MG63 (cell line): ENCODE results near the gene SEC11A. TPM values are rescaled to one million over a fixed set of nuclear protein-coding genes. Genes with fewer than 3 reads are reported as not detected.

ENCODE experiments used
- DNase-seq: peaks from one replicate; pipeline ENCODE4 v3.0.0-alpha.2; 2020
- H3K27me3 ChIP-seq: fragments of 250-450 bp; sonication (Bioruptor Pico); 2 replicates; pipeline ENCODE4 v1.5.1; 2020; ENCODE audit warnings: mild to moderate bottlenecking, moderate library complexity
- H3K36me3 ChIP-seq: fragments of 250-450 bp; sonication (Bioruptor Pico); 2 replicates; pipeline ENCODE4 v1.5.1; 2020; ENCODE audit warnings: mild to moderate bottlenecking, moderate library complexity
- H3K4me3 ChIP-seq: fragments of 250-450 bp; sonication (Bioruptor Pico); 2 replicates; pipeline ENCODE4 v1.5.1; 2020; ENCODE audit warnings: mild to moderate bottlenecking, moderate library complexity
- H3K9me3 ChIP-seq: fragments of 250-450 bp; sonication (Bioruptor Pico); 2 replicates; pipeline ENCODE4 v1.5.1; 2020; ENCODE audit warnings: mild to moderate bottlenecking, moderate library complexity
- total RNA-seq: library from RNA; depleted of rRNA; stranded (reverse); fragments of >200 nt; shearing (Covaris generic); gene quantifications from 2 replicates; pipeline ENCODE4 v1.2.3, GENCODE V29; 2014; ENCODE audit warnings: low replicate concordance; rRNA removed

Gene SEC11A
- total RNA-seq, 1 experiment from 2014 or later, result 294 TPM

GRCh38 chr15:84638103-84638502 is 77.8 kb downstream of the SEC11A start:
- DNase-seq, result no peak
- peaks cover 42% of the 10 kb centered on the region for H3K36me3 ChIP-seq

GRCh38 chr15:84634228-84634837 is 81.6 kb downstream of the SEC11A start:
- H3K9me3 ChIP-seq, result no peaks in the 10 kb centered on the region
- DNase-seq, result no peak
- peaks cover 7% of the 10 kb centered on the region for H3K36me3 ChIP-seq
- H3K4me3 ChIP-seq, result peak overlapping the region; percentile 56
- H3K27me3 ChIP-seq, result no peaks in the 10 kb centered on the region

More at GRCh38 chr15:84638103-84638502, 77.8 kb downstream of the SEC11A start:
- H3K9me3 ChIP-seq, result no peaks in the 10 kb centered on the region
- no peaks in the 10 kb centered on the region for H3K27me3 ChIP-seq
- no peak overlapping the region for H3K4me3 ChIP-seq

GRCh38 chr15:84633311-84634227 is 82.4 kb downstream of the SEC11A start:
- no peaks in the 10 kb centered on the region for H3K27me3 ChIP-seq
- peaks cover 3% of the 10 kb centered on the region; the same call in 1 of the 2 replicates for H3K36me3 ChIP-seq
- peak overlapping the region; percentile 56 for H3K4me3 ChIP-seq
- H3K9me3 ChIP-seq, result no peaks in the 10 kb centered on the region
- DNase-seq, result peak; percentile 70

- Histone ChIP-seq H3K27me3 (no peaks in the 10 kb centered on the region), H3K9me3 (no peaks in the 10 kb centered on the region), H3K4me3 (peak overlapping the region; percentile 88), H3K36me3 (peaks cover 3% of the 10 kb centered on the region; the same call in 1 of the 2 replicates)
- DNase-seq, result peak; percentile 20
Observed at GRCh38 chr15:84631706-84632272, 84.2 kb downstream of the SEC11A start.

- H3K27me3 ChIP-seq, result no peaks in the 10 kb centered on the region
- H3K36me3 ChIP-seq, result no peaks in the 10 kb centered on the region
- H3K9me3 ChIP-seq, result no peaks in the 10 kb centered on the region
- DNase-seq, result no peak
- no peak overlapping the region for H3K4me3 ChIP-seq
Observed at GRCh38 chr15:84629033-84629432, 86.9 kb downstream of the SEC11A start.

- no peak overlapping the region for H3K4me3 ChIP-seq
- DNase-seq, result no peak
- H3K9me3 ChIP-seq, result peaks cover 29% of the 10 kb centered on the region
- no peaks in the 10 kb centered on the region for H3K27me3 ChIP-seq
- H3K36me3 ChIP-seq, result peaks cover 25% of the 10 kb centered on the region
Observed at GRCh38 chr15:84625123-84625522, 90.8 kb downstream of the SEC11A start.

- Histone ChIP-seq H3K27me3 (no peaks in the 10 kb centered on the region), H3K4me3 (no peak overlapping the region), H3K9me3 (peaks cover 30% of the 10 kb centered on the region), H3K36me3 (peaks cover 25% of the 10 kb centered on the region)
- DNase-seq, result no peak
Observed at GRCh38 chr15:84624359-84624758, 91.6 kb downstream of the SEC11A start.

- Histone ChIP-seq H3K4me3 (no peak overlapping the region), H3K27me3 (no peaks in the 10 kb centered on the region), H3K36me3 (peaks cover 25% of the 10 kb centered on the region), H3K9me3 (peaks cover 30% of the 10 kb centered on the region)
- DNase-seq, result no peak
Observed at GRCh38 chr15:84621358-84621979, 94.5 kb downstream of the SEC11A start.

GRCh38 chr15:84620626-84621025 is 95.3 kb downstream of the SEC11A start:
- Histone ChIP-seq H3K27me3 (no peaks in the 10 kb centered on the region), H3K36me3 (peaks cover 25% of the 10 kb centered on the region)
- DNase-seq, result no peak

More at GRCh38 chr15:84620626-84621025, 95.3 kb downstream of the SEC11A start:
- Histone ChIP-seq H3K4me3 (no peak overlapping the region), H3K9me3 (peaks cover 30% of the 10 kb centered on the region)

Other genes with a start within 250 kb of the SEC11A start
- gene ZSCAN2, start 115.1 kb downstream of the SEC11A start, total RNA-seq, result 6.9 and 11.0 TPM in 2 replicates
- 34.2 and 34.3 TPM in 2 replicates for gene WDR73, start 61.9 kb downstream of the SEC11A start, total RNA-seq
- 0.25 TPM in 1 of 2 replicates, not detected in the other for gene NMB, start 57.9 kb downstream of the SEC11A start, total RNA-seq
- 2.6 and 4.6 TPM in 2 replicates for gene ZNF592, start 32.5 kb upstream of the SEC11A start, total RNA-seq
- gene ALPK3, start 101.2 kb upstream of the SEC11A start, total RNA-seq, result 1.1 TPM in 1 of 2 replicates, not detected in the other
- gene SLC28A1, start 168.5 kb upstream of the SEC11A start, total RNA-seq, result not detected in 2 replicates